ENCODE measurements around the gene SLC2A10.

SLC2A10 gene

GRCh38 chr20:46739431-46740213 is 30.2 kb downstream of the SLC2A10 start:
- DNase-seq, result no peak

GRCh38 chr20:46740214-46740609 is 30.8 kb downstream of the SLC2A10 start:
- DNase-seq, result no peak

DNA sequence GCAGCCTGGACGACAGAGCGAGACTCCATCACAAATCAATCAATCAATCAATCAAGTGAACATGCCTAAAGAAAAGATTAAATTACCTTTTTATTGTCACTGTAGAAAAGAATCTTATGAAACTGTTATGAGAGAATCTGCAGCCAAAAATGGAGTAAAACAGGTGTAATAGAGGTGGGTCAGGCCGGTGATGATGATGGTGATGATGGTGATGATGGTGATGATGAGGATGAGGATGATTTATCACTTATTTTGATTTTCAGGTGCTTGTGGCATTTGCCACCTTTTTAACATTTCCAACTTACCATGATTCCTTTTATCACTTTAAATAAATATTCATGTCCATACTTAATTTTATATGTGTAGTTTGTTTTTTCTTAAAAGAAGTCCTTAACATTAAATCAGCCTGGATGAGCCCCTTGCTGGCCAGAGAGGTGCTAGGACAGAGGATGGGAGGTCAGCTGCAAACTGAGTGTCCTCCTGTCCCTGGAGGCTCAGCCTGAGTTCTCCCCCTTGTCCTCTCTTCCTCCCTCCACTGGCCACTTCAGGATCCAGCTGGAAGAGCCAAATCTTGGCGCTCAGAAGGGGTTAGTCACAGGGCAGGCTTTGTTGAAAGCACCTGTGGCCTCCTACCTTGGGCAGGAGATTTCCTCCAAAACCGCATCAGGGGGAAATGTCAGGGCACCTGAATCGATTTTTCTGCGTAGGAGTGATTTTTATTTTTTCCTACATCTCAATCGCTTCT is 32.6 kb downstream of the SLC2A10 start:
- no peak for DNase-seq

DNA sequence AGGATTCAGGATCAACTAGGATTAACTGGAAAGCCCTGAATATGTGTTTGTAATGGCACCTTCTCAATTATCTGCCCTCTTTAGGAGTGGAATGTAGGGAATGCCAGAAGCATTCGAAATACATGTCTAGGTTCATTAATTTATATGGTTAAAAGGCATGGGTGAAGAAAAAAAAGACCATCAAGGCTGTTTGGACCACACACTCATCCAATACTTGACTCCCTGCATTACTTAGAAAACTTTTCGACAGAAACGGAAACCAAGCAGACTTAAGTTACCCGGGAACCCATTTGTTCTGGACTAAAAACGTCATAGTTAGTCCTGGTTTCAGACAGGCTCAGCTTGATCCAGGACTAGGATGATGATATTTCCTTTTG is 33.2 kb downstream of the SLC2A10 start:
- DNase-seq, result no peak

DNA sequence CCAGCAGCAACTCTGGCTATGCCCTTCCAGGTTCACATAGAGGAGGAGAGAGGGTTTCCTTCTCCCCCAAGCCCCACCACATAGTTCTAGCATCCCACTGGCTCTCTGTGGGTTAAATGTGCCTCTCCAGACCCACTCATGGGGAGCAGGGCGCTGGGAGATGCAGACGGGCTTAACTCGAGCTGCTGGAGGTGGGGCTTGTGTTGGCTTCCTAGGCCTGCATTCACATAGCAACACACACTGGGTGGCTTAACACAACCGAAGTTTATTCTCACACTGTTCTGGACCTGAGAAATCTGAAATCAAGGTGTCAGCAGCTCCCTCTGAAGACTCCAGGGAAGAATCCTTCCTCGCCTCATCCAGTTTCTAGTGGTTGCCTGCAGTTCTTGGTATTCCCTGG is 33.6 kb downstream of the SLC2A10 start:
- DNase-seq, result no peak

- DNase-seq, result no peak
These were observed 37.6 kb downstream of the SLC2A10 start for GRCh38 chr20:46746956-46747526.

DNA sequence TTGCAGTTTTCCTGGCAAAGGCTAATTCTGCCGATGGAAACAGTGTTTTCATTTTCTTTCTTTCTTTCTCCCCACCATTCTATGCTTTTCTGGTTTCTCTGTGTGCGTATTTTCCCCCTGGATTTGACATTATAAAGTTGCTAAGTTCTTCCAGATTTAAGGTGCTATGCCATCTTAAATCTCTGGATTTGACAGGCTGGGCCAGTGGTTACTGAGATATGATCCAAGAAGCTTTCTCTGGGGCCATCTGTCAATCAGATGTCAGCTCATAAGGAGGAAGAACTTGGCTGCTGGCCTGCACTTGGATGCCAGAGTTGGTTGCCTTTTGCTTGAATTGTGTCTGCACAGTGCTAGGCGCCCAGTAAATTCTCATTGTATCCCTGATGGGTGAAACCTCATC is 39.7 kb downstream of the SLC2A10 start:
- no peak for DNase-seq

- no peak for DNase-seq
These were observed 42.4 kb downstream of the SLC2A10 start for GRCh38 chr20:46751856-46752255.

- DNase-seq, result no peak
These were observed 43.3 kb downstream of the SLC2A10 start for GRCh38 chr20:46752728-46753127.

DNA sequence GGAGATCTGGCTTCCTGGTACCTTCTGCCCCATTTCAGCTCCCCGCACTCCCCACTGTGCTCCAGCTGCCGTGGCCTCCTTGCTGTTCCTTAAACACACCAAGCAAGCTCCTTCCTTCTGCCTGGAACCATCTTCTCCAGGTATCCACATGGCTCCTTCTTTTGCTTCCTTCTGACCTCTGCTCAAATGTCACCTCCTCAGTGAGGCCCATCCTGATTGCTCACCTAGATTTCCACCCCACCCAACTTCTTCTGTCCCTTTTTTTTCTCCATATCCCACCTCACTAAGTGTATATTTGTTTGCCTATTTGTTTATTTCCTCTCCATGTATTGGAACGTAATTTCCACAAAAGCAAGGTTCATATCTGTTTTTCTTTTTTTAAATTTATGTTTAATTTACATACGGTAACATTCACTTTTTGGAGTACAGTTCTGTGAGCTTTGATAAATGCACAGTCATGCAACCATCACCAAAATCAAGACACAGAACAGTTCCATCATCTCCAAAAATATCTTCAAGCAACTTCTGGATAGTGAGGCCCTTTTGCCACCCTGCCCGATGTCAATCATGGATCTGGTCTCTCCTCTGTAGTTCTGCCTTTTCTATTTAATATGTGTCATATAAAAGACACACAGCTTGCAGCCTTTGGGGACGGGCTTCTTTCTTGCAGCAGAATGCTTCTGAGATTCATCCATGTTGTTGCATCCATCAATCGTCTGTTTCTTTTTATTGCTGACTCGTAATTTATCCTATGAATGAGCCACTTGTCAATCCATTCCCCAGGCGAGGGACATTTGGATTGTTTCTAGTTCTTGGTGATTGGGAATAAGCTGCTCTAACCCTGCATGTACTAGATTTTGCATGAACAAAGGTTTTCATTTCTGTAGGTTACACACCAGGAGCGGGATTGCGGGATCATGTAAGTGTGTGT is 46.3 kb downstream of the SLC2A10 start:
- DNase-seq, result no peak

GRCh38 chr20:46756419-46756818 is 47.0 kb downstream of the SLC2A10 start:
- DNase-seq, result no peak

GRCh38 chr20:46757135-46757534 is 47.7 kb downstream of the SLC2A10 start:
- no peak for DNase-seq

- peak; percentile 31 for DNase-seq
These were observed 48.6 kb downstream of the SLC2A10 start for GRCh38 chr20:46757754-46758678.

DNA sequence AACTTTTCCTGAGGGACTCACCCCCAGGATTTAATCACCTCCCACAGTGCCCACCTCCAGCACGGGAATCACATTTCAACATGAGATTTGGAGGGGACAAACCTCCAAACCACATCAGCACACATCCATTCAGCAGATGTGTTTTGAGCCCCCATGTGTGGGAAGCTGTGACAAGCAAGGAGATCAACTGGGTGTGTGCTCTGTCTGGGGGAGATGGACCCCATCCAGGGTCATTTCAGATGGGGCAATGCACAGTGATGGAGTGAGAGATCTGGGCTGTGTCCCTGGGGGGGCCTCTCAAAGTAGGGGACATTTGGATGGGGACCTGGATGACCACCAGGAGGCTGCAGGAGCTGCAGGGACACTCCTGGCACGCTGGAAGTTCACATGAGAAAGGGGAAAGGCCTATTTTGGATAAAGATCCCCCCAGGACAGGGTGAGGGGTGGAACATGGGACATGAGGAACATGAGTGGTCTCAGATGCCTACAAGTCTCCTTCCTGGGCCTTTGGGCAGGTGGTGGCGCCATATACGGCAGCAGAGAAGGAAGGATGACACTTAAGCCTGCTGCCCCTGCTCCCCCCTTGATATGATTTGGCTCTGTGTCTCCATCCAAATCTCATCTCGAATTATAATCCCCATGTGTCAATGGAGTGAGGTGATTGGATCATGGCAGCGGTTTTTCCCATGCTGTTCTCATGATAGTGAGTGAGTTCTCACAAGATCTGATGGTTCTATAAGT is 49.6 kb downstream of the SLC2A10 start:
- no peak for DNase-seq

DNA sequence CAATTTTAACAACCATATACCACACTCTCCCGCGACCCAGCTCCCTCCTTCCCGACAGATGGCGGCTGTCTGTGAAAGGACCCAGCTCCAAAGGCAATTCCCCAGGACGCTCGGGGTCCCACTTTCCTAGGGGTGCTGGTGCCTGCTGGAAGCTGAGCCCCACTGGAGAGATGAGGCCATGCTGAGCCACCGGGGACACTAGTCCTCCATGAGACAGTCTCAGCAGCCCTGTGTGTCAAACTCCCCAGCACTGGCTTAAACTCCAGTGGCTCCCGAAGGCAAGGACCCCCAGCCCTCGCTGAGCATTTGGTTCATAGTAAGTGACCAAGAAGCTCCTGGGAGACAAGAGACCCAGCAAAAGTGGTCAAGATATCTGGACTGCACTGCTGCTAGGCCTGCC is 52.1 kb downstream of the SLC2A10 start:
- no peak for DNase-seq

DNA sequence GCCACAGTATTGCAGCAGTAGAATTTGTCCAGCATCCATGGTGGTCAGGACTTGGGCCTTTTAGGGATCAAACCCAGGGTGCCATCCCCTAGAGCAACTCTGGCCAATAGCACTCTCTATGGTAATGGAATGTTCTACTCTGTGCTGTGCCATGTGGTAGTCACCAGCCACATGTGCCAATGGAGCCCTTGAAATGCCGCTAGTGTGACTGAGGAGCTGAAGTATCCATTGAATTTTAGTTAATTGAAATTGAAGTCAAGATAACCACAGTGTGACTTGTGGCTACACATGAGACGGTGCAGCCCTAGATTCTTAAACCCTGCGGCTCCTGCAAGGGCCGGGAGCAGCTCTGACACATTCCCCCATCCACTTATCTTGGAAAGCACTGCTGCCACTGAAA is 54.6 kb downstream of the SLC2A10 start:
- DNase-seq, result no peak

DNA sequence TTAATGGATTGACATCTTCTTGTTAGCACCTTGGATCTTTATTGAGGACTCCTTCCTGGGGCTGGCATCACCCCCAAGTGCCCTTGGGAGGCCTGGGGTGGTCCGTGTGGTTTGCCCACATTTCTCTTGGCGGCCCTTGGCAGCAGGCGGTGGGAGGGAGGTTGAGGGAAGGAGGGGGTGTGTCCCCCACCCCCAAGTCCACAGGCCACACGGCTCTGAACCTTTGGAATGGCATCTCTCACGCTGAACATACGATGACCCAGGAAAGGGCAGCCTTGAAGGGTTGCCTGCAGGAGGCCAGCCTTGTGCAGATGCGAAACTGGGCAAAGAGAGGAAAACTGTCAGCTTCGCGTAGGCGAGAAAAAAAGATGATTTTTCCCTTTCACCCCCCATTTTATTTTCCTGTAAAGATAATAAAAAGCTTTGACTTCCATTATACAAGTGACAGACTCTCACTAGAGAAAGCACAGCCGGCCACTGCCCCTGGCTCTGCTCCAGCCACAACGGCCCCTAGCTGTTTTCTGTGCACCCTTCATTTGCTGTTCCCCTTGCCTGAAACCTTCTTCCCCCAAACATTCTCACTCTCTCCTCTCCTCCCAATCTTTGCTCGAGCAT is 56.2 kb downstream of the SLC2A10 start:
- no peak for DNase-seq

- DNase-seq, result peak; percentile 12
These were observed 57.8 kb downstream of the SLC2A10 start for GRCh38 chr20:46767127-46767761.

DNA sequence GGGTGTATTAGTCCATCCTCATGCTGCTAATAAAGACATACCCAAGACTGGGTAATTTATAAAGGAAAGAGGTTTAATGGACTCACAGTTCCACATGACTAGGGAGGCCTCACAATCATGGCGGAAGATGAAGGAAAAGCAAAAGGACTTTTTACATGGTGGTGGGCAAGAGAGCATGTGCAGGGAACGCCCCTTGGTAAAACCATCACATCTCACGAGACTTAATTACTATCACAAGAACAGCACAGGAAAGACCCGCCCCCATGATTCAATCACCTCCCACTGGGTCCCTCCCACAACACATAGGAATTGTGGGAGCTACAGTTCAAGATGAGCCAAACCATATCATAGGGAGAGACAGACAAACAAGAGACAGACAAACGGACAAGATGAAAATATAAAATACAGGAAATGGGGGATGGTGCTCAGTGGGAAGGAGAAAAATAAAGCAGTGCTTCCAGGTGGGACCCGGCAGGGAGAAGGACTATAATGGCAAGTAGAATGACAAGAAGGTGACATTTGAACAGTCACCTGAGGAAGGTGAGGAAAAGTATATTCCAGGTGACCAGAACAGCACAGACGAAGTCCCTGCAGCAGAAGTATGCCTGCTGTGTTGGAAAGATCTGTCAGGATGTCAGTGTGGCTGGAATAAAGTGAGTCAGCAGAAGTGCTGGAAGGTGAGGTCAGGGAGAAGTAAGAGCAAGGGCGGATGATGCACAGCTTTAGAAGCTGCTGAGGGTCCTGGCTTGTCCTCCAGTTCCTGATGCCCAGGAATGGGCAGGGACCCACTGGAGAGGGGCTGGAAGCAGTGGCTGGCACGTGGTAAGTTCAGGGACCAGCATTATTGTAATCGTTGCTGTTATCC is 61.1 kb downstream of the SLC2A10 start:
- DNase-seq, result no peak

All from NCI-H226 (cell line).